CD4-positive, alpha-beta T cell (primary cell): ENCODE measurements around the gene APAF1. TPM values are rescaled to one million over a fixed set of nuclear protein-coding genes. Genes with fewer than 3 reads are reported as not detected.
A peak's percentile ranks its signal among the peaks of the same experiment; 100 is the strongest.

Experiments
- ATAC-seq: fragments of 200-7000 bp; cut with Tn5 transposase; one replicate; pipeline ENCODE4 v1.10.0; 2022; ENCODE audit warnings: mild to moderate bottlenecking; ENCODE audit not compliant: poor library complexity
- CTCF ChIA-PET: fragments of 350-600 bp; sonication (Branson Sonifier 250); formaldehyde crosslinking; loops from one replicate; lab custom pipeline; 2021; ENCODE audit warnings: antibody characterized with exemption, inconsistent platforms; lab: Charles Lee
- POLR2A ChIA-PET: fragments of 350-600 bp; sonication (Branson Sonifier 250); formaldehyde crosslinking; loops from one replicate; lab custom pipeline; 2021; ENCODE audit warnings: antibody characterized with exemption, inconsistent platforms; lab: Charles Lee
- DNase-seq, 14 experiments: peaks; one replicate each; pipeline ENCODE4 v3.0.0-alpha.2; 2013 to 2020; ENCODE audit warnings: mixed read lengths in 2 of 14
- H3K27ac ChIP-seq, 2 donors: one replicate each; pipeline versions ENCODE4 v1.5.1 to v1.7.0; 2013; ENCODE audit warnings: low read length in 2 of 2, low read depth in 1 of 2, mild to moderate bottlenecking in 1 of 2
- H3K27me3 ChIP-seq, 2 experiments: 1 replicate in 1 of 2; 2 replicates in 1 of 2; pipeline versions ENCODE4 v1.6.1 to v1.7.0; 2013; ENCODE audit warnings: low read length in 2 of 2, control low read depth in 1 of 2, mild to moderate bottlenecking in 1 of 2, moderate library complexity in 1 of 2; ENCODE audit not compliant: insufficient read depth in 2 of 2, control insufficient read depth in 1 of 2
- H3K36me3 ChIP-seq: one replicate; pipeline ENCODE4 v1.6.1; 2013; ENCODE audit warnings: low read length, control low read depth; ENCODE audit not compliant: insufficient read depth
- H3K4me1 ChIP-seq: one replicate; pipeline ENCODE4 v1.6.1; 2013; ENCODE audit warnings: low read length, control low read depth; ENCODE audit not compliant: insufficient read depth
- H3K4me3 ChIP-seq: one replicate; pipeline ENCODE4 v1.5.1; 2013; ENCODE audit warnings: mild to moderate bottlenecking, low read length, moderate library complexity
- H3K9me3 ChIP-seq, 2 experiments: 1 replicate in 1 of 2; 2 replicates in 1 of 2; pipeline versions ENCODE4 v1.6.1 to v1.7.0; 2013; ENCODE audit warnings: low read length in 2 of 2, mild to moderate bottlenecking in 2 of 2, control low read depth in 1 of 2, moderate library complexity in 1 of 2; ENCODE audit not compliant: control insufficient read depth in 1 of 2, insufficient read depth in 1 of 2
- H3K27ac Mint-ChIP-seq: one replicate; pipeline ENCODE4 v1.8.0; 2020; ENCODE audit warnings: mixed read lengths
- H3K27me3 Mint-ChIP-seq: one replicate; pipeline ENCODE4 v1.8.0; 2021; ENCODE audit warnings: mixed read lengths
- H3K36me3 Mint-ChIP-seq: one replicate; pipeline ENCODE4 v1.8.0; 2021; ENCODE audit warnings: low read depth, mixed read lengths
- H3K4me1 Mint-ChIP-seq: one replicate; pipeline ENCODE4 v1.8.0; 2021; ENCODE audit warnings: low read depth, mixed read lengths
- H3K4me3 Mint-ChIP-seq: one replicate; pipeline ENCODE4 v1.8.0; 2020; ENCODE audit warnings: mild to moderate bottlenecking, mixed read lengths
- H3K9me3 Mint-ChIP-seq: one replicate; pipeline ENCODE4 v1.8.0; 2020; ENCODE audit warnings: mixed read lengths
- intact Hi-C, 2 experiments: fragments of 100-400 bp; cut with DNase I in 1 of 2; cut with micrococcal nuclease in 1 of 2; formaldehyde crosslinking; loops; one replicate each; pipeline versions ENCODE4 v1.15.1 to v1.9.0; 2023 to 2025; cut with DNase I, micrococcal nuclease
- total RNA-seq, 174 experiments: library from RNA in 2 of 174; stranded (reverse) in 2 of 174; gene quantifications; one replicate each; pipeline ENCODE4 v1.2.3 and lab custom pipeline; 2021 to 2026
- TF ChIP-seq, protein P1 (sequence below): fragments of 200-600 bp; IDR thresholded peaks from one replicate; pipeline ENCODE4 v1.8.0; 2022; ENCODE audit warnings: antibody characterized with exemption, mild to moderate bottlenecking

The APAF1 gene
- total RNA-seq, 2 experiments from 2014 or later: 13.5 to 14.5 TPM

DNA sequence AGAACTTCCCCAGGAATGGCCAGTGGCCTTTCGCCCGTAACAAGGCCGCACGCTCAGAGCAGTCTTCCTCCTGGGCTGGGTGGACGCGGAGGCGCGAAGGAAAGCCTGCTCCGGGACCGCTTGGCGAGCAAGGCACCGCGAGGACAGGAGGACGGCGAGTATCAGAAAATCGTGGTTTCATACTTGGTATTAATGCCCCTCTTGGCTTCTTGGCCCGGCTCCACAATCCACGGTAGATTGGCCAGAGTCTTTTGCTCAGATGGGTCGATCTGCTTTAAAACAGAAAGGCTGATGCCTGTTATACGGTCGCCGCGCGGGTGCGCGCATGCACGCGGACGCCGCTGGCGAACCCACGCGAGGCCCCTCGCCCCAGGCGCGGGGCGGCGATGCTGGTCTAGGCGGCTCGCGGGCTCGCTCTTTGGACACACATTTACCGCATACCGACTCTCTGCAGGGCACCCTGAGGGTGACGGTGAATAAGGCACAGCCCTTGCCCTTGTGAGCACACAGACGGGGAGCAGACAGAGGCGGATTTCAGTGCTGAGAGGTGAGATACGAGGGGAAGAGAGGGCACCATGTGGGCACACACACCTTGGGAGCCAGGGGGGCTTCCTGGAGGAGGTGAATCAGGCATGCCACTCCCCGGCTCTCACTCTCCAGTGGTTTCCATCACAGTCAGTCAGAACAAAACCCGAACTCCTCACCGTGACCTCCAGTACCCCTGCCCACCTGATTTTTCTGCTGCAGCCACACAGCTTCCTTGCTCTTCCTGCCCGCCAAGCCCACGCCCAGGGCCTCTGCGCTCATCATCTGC lies 100.7 kb downstream of the APAF1 start:
- no peaks in the 10 kb centered on the region for H3K36me3 Mint-ChIP-seq
- H3K27ac Mint-ChIP-seq: peak overlapping the region; percentile 10
- H3K27ac ChIP-seq: no peak overlapping the region
- TF ChIP-seq, protein P1, sequence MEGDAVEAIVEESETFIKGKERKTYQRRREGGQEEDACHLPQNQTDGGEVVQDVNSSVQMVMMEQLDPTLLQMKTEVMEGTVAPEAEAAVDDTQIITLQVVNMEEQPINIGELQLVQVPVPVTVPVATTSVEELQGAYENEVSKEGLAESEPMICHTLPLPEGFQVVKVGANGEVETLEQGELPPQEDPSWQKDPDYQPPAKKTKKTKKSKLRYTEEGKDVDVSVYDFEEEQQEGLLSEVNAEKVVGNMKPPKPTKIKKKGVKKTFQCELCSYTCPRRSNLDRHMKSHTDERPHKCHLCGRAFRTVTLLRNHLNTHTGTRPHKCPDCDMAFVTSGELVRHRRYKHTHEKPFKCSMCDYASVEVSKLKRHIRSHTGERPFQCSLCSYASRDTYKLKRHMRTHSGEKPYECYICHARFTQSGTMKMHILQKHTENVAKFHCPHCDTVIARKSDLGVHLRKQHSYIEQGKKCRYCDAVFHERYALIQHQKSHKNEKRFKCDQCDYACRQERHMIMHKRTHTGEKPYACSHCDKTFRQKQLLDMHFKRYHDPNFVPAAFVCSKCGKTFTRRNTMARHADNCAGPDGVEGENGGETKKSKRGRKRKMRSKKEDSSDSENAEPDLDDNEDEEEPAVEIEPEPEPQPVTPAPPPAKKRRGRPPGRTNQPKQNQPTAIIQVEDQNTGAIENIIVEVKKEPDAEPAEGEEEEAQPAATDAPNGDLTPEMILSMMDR: no peak
- ChIA-PET POLR2A (no interaction called here), CTCF (no interaction called here)
- H3K27me3 Mint-ChIP-seq: peaks cover 33% of the 10 kb centered on the region
- H3K4me1 Mint-ChIP-seq: peaks cover 12% of the 10 kb centered on the region
- H3K27me3 ChIP-seq: peaks cover 7 to 17% of the 10 kb centered on the region in 2 experiments
- H3K9me3 ChIP-seq: no peaks in the 10 kb centered on the region
- H3K4me1 ChIP-seq: peaks cover 15% of the 10 kb centered on the region
- H3K4me3 ChIP-seq: peak overlapping the region; percentile 63
- intact Hi-C loops: no loop called here
- H3K9me3 Mint-ChIP-seq: no peaks in the 10 kb centered on the region
- DNase-seq: peak in 9 of 14 experiments; percentile 5 to 40 (median 27)
- ATAC-seq: peak; percentile 40
- peak overlapping the region; percentile 85 for H3K4me3 Mint-ChIP-seq
- no peaks in the 10 kb centered on the region for H3K36me3 ChIP-seq

DNA sequence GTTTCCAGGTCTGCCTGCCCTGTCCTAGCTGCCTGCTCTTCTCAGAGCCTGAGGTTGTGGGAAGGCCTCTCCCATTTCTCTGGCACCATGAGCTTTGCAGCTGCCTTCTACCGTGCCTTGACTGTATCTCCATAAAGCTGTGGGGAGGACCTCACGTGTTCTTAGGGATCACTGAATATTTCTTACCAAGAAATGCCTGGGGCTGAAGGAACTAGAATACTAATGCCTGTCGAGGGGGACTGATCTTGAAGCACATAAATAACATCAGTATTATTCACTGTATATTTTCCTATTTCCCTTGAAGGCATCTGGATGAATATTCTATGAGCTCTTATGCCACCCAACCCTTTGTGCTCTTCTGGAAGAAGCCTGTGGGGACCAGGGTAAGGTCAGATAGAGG lies 103.4 kb downstream of the APAF1 start:
- CTCF ChIA-PET: no interaction called here
- TF ChIP-seq, protein P1: no peak
- Mint-ChIP-seq H3K27me3 (peaks cover 33% of the 10 kb centered on the region), H3K4me3 (no peak overlapping the region), H3K36me3 (no peaks in the 10 kb centered on the region), H3K4me1 (peaks cover 12% of the 10 kb centered on the region), H3K27ac (no peak overlapping the region), H3K9me3 (no peaks in the 10 kb centered on the region)
- Histone ChIP-seq H3K4me3 (no peak overlapping the region), H3K36me3 (no peaks in the 10 kb centered on the region), H3K4me1 (peaks cover 15% of the 10 kb centered on the region), H3K27me3 (peaks cover 7 to 17% of the 10 kb centered on the region in 2 experiments), H3K27ac (no peak overlapping the region), H3K9me3 (no peaks in the 10 kb centered on the region)
- DNase-seq: no peak
- ATAC-seq: no peak
- POLR2A ChIA-PET: no interaction called here
- intact Hi-C loops: no loop called here

DNA sequence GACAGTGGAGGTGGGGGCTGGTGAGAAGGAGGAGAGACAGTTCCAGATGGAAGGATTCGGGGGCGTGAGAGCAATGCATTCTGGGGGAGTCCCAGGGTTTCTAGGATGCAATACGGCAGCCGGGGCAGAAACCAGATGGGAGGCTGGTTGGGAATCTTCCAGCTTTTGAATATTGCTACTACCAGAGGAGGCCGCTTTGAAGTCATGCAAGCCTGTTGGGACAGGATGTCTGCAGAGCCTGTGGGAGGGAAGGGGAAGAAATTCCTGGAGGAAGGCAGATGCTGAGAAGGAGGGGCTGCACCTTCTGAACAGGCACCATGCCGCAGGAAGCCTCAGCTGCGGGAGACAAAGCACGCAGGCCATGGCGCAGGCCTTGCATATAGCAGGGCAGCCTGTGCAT lies 105.4 kb downstream of the APAF1 start:
- no peak for ATAC-seq
- no peak overlapping the region for H3K27ac Mint-ChIP-seq
- TF ChIP-seq, protein P1: no peak
- H3K36me3 Mint-ChIP-seq: no peaks in the 10 kb centered on the region
- Histone ChIP-seq H3K9me3 (no peaks in the 10 kb centered on the region), H3K27ac (no peak overlapping the region), H3K36me3 (no peaks in the 10 kb centered on the region), H3K4me1 (peaks cover 11% of the 10 kb centered on the region), H3K27me3 (peaks cover 7 to 15% of the 10 kb centered on the region in 2 experiments), H3K4me3 (no peak overlapping the region)
- ChIA-PET CTCF (no interaction called here), POLR2A (no interaction called here)
- peaks cover 15% of the 10 kb centered on the region for H3K4me1 Mint-ChIP-seq
- intact Hi-C loops: no loop called here
- H3K27me3 Mint-ChIP-seq: peaks cover 37% of the 10 kb centered on the region
- no peak overlapping the region for H3K4me3 Mint-ChIP-seq
- no peak for DNase-seq
- H3K9me3 Mint-ChIP-seq: no peaks in the 10 kb centered on the region
